Inferior parietal cortex (tissue), 1 donor: ENCODE measurements around the gene MFF.
A peak's percentile ranks its signal among the peaks of the same experiment; 100 is the strongest.

Experiments
- DNase-seq: peaks from one replicate; pipeline ENCODE4 v3.0.0-alpha.2; 2016; ENCODE audit errors: extremely low spot score

Gene MFF

DNA sequence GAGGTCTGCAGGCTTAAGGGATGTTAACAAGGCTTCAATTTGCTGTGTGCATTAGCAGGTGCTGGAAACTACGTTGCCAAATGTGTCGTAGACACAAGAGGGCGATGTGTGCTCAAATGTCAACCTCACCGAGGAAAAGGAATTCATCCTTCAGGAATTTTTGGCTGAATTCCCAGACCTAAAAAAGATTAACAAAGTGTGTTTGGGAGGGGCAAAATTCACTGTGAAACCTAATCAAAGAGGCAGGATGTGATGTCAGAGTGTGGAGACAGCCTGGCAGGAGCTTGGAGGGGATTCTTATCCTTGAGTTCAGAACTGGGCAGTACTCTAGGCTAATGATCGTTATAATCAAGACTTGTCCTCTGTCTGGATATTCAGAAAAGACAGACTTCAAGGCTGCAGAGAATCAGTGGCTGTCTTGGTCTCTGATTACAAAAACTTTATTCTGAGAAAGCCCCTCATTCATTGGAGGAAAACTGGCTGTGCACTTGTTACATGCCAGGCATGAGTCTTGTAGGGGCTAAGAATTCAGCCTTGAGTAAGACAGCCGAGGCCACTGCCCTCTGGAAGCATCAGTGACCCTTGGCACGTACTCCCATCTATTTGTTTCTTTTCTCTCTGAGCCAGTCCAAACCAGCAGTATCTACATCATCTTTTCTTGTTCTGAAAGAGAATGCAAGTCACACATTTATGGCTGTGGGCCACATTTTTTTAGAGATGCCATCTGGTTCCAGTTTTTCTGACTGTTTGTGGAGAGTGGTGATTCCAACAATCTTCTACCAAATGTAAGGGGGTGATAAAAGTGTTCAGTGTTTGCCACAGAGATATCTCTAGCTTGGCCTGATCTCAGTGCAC is 81.4 kb downstream of the MFF start:
- DNase-seq: peak; percentile 88
